Activated CD4-positive, alpha-beta T cell treated with anti-CD3 and anti-CD28 coated beads for 24 hours (primary cell): ENCODE measurements around the gene RELB.

ENCODE experiments used
- DNase-seq, 2 donors: peaks; one replicate each; pipeline ENCODE4 v3.0.0-alpha.2; 2020; ENCODE audit warnings: low read depth in 2 of 2

The RELB gene

GRCh38 chr19:45079911-45080370, 78.7 kb downstream of the RELB start:
- DNase-seq: no peak

DNA sequence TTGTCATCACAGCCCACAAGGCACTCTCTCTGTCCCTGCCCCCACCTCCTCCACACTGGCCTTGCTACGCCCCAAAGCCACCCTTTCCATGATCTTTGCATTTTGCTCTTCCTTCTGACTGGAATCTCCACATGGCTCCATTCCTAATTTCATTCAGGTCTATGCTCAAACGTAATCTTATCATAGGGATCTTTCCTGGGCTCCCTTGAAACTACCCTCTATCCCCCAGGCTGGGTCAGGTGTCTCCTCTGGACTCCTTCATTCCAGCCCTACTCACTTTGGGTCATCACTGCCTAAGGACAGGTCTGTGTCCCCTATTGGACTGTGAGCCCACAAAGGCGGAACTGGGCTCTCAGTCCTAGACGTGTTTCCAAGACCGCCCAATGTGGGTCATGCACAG, 80.9 kb downstream of the RELB start:
- no peak for DNase-seq

DNA sequence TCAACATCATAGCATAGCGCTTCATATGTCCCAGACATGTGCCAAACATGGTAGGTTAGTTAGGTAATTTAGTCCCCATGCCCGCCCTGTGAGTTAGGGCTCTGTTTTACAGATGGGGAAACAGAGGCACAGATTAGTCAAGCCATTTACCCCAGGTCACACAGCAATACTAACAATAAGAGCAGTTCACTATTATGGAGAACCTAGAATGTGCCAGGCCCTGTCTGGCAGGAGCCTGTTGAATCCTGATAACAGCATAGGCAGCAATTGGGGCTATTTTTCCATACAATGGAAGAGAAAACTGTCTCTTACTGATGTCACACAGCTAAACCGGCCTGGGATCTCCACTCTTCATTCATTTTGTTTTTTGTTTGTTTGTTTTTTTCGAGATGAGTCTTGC, 85.2 kb downstream of the RELB start:
- DNase-seq: no peak

- DNase-seq: no peak
These were observed 86.3 kb downstream of the RELB start for GRCh38 chr19:45087531-45087930.
